NCI-H1105 treated with DMSO at 0.1 percent for 48 hours (cell line): ENCODE results near the gene RAB17.

Experiments
- DNase-seq: peaks from one replicate; lab custom pipeline; 2025; lab: John Stamatoyannopoulos, UW

The RAB17 gene

GRCh38 chr2:237536617-237537016 lies 53.9 kb downstream of the RAB17 start:
- DNase-seq, result no peak

GRCh38 chr2:237536083-237536415 lies 54.5 kb downstream of the RAB17 start:
- no peak for DNase-seq

- no peak for DNase-seq
Measured at GRCh38 chr2:237535385-237536082, 55.0 kb downstream of the RAB17 start.

- DNase-seq, result no peak
Measured at GRCh38 chr2:237534380-237534779, 56.2 kb downstream of the RAB17 start.

GRCh38 chr2:237533668-237534161 lies 56.8 kb downstream of the RAB17 start:
- peak; percentile 26 for DNase-seq

GRCh38 chr2:237532160-237532559 lies 58.4 kb downstream of the RAB17 start:
- no peak for DNase-seq

GRCh38 chr2:237530472-237531433 lies 59.8 kb downstream of the RAB17 start:
- DNase-seq, result no peak

- no peak for DNase-seq
Measured at GRCh38 chr2:237529452-237530402, 60.8 kb downstream of the RAB17 start.

- no peak for DNase-seq
Measured at GRCh38 chr2:237527766-237528165, 62.8 kb downstream of the RAB17 start.

- DNase-seq, result no peak
Measured at GRCh38 chr2:237527233-237527632, 63.3 kb downstream of the RAB17 start.

GRCh38 chr2:237525559-237526157 lies 64.9 kb downstream of the RAB17 start:
- DNase-seq, result no peak

- DNase-seq, result no peak
Measured at GRCh38 chr2:237524631-237525030, 65.9 kb downstream of the RAB17 start.
